GM19043 (cell line): ENCODE measurements around the gene INHBB.
"Not testable (repeated sequence)": the region's sequence is repeated elsewhere in the genome, so short reads cannot be mapped to it uniquely, and the experiment has no call there.

ENCODE experiments used
- ATAC-seq: cut with Tn5 transposase; IDR thresholded peaks from one replicate; pipeline ENCODE4 v1.9.1; 2021; ENCODE audit warnings: low read depth; ENCODE audit not compliant: unreplicated experiment

Gene INHBB

GRCh38 chr2:120346026-120346666 is at the start of gene INHBB:
TSS of gene INHBB (plus strand) at chr2:120346136. CDS start at chr2:120346189, 53 bp downstream.
- ATAC-seq, result no peak

- no peak for ATAC-seq
Observed at GRCh38 chr2:120298173-120298835, 47.6 kb upstream of the INHBB start.

GRCh38 chr2:120299004-120299403 is 46.9 kb upstream of the INHBB start:
- no peak for ATAC-seq

- no peak for ATAC-seq
Observed at GRCh38 chr2:120299561-120299960, 46.4 kb upstream of the INHBB start.

- no peak for ATAC-seq
Observed at GRCh38 chr2:120300385-120300784, 45.6 kb upstream of the INHBB start.

- ATAC-seq, result no peak
Observed at GRCh38 chr2:120301284-120301683, 44.7 kb upstream of the INHBB start.

- no peak for ATAC-seq
Observed at GRCh38 chr2:120302301-120302700, 43.6 kb upstream of the INHBB start.

GRCh38 chr2:120303177-120303576 is 42.8 kb upstream of the INHBB start:
- no peak for ATAC-seq

- no peak for ATAC-seq
Observed at GRCh38 chr2:120305296-120305695, 40.6 kb upstream of the INHBB start.

GRCh38 chr2:120305937-120306490 is 39.9 kb upstream of the INHBB start:
- ATAC-seq, result no peak

GRCh38 chr2:120307482-120307881 is 38.5 kb upstream of the INHBB start:
- ATAC-seq, result no peak

- ATAC-seq, result no peak
Observed at GRCh38 chr2:120308038-120308910, 37.7 kb upstream of the INHBB start.

GRCh38 chr2:120310136-120310535 is 35.8 kb upstream of the INHBB start:
- ATAC-seq, result peak; percentile 37

GRCh38 chr2:120310841-120311240 is 35.1 kb upstream of the INHBB start:
- ATAC-seq, result not testable (repeated sequence)

GRCh38 chr2:120312076-120312475 is 33.9 kb upstream of the INHBB start:
- no peak for ATAC-seq

- no peak for ATAC-seq
Observed at GRCh38 chr2:120312860-120313694, 32.9 kb upstream of the INHBB start.

- ATAC-seq, result no peak
Observed at GRCh38 chr2:120313695-120314615, 32.0 kb upstream of the INHBB start.

GRCh38 chr2:120314690-120315366 is 31.1 kb upstream of the INHBB start:
- ATAC-seq, result no peak
